Activated naive CD8-positive, alpha-beta T cell treated with anti-CD3 and anti-CD28 coated beads, Interleukin-2, amount 10 ng/mL, durations not matched to agents 7 days and 5 days (primary cell): Measurements from ENCODE around the gene KCNC1. TPM values are rescaled to one million over a fixed set of nuclear protein-coding genes. Genes with fewer than 3 reads are reported as not detected.

ENCODE experiments used
- ATAC-seq: fragments of 150-1000 bp; cut with Tn5 transposase; one replicate; pipeline ENCODE4 v1.10.0; 2021; ENCODE audit warnings: low read depth, moderate library complexity
- POLR2A ChIA-PET: fragments of 350-600 bp; sonication (Branson Sonifier 250); formaldehyde crosslinking; loops from one replicate; lab custom pipeline; 2021; ENCODE audit warnings: antibody characterized with exemption; lab: Charles Lee
- DNase-seq: peaks from one replicate; pipeline ENCODE4 v3.0.0; 2021
- H3K27ac Mint-ChIP-seq: one replicate; pipeline ENCODE4 v1.8.0; 2022; ENCODE audit warnings: mild to moderate bottlenecking, mixed read lengths
- H3K27me3 Mint-ChIP-seq: one replicate; pipeline ENCODE4 v1.8.0; 2022; ENCODE audit warnings: mild to moderate bottlenecking, moderate library complexity, mixed read lengths
- H3K36me3 Mint-ChIP-seq: one replicate; pipeline ENCODE4 v1.8.0; 2021; ENCODE audit warnings: mild to moderate bottlenecking, mixed read lengths
- H3K4me1 Mint-ChIP-seq: one replicate; pipeline ENCODE4 v1.8.0; 2021; ENCODE audit warnings: mixed read lengths
- H3K4me3 Mint-ChIP-seq: one replicate; pipeline ENCODE4 v1.8.0; 2022; ENCODE audit warnings: mild to moderate bottlenecking, moderate library complexity, mixed read lengths
- H3K9me3 Mint-ChIP-seq: one replicate; pipeline ENCODE4 v1.8.0; 2021; ENCODE audit warnings: mixed read lengths
- total RNA-seq, 2 experiments: library from RNA; stranded (reverse); gene quantifications; one replicate each; pipeline ENCODE4 v1.2.3, GENCODE V29; 2021

Gene KCNC1
- total RNA-seq, 2 experiments from 2014 or later = not detected

GRCh38 chr11:17779861-17780594, 45.4 kb downstream of the KCNC1 start:
- ATAC-seq (no peak), DNase-seq (no peak)
- Mint-ChIP-seq H3K9me3 (no peaks in the 10 kb centered on the region), H3K27ac (no peak overlapping the region), H3K36me3 (no peaks in the 10 kb centered on the region), H3K27me3 (no peaks in the 10 kb centered on the region), H3K4me3 (no peak overlapping the region), H3K4me1 (no peaks in the 10 kb centered on the region)
- POLR2A ChIA-PET = no interaction called here

- Mint-ChIP-seq H3K36me3 (no peaks in the 10 kb centered on the region), H3K4me3 (no peak overlapping the region), H3K27me3 (no peaks in the 10 kb centered on the region), H3K4me1 (no peaks in the 10 kb centered on the region), H3K27ac (no peak overlapping the region), H3K9me3 (no peaks in the 10 kb centered on the region)
- ATAC-seq (no peak), DNase-seq (no peak)
- POLR2A ChIA-PET = no interaction called here
Measured at GRCh38 chr11:17780668-17781067, 46.1 kb downstream of the KCNC1 start.

- Mint-ChIP-seq H3K9me3 (no peaks in the 10 kb centered on the region), H3K4me3 (no peak overlapping the region), H3K27me3 (no peaks in the 10 kb centered on the region), H3K36me3 (peaks cover 1% of the 10 kb centered on the region), H3K4me1 (no peaks in the 10 kb centered on the region), H3K27ac (no peak overlapping the region)
- POLR2A ChIA-PET = no interaction called here
- ATAC-seq = no peak
- DNase-seq = no peak
Measured at GRCh38 chr11:17781221-17781620, 46.6 kb downstream of the KCNC1 start.

GRCh38 chr11:17781626-17782025, 47.0 kb downstream of the KCNC1 start:
- ATAC-seq (no peak), DNase-seq (no peak)
- Mint-ChIP-seq H3K27me3 (no peaks in the 10 kb centered on the region), H3K27ac (no peak overlapping the region), H3K9me3 (no peaks in the 10 kb centered on the region), H3K4me3 (no peak overlapping the region), H3K4me1 (no peaks in the 10 kb centered on the region), H3K36me3 (peaks cover 1% of the 10 kb centered on the region)
- POLR2A ChIA-PET = no interaction called here

- DNase-seq (no peak), ATAC-seq (no peak)
- Mint-ChIP-seq H3K36me3 (peaks cover 1% of the 10 kb centered on the region), H3K27me3 (no peaks in the 10 kb centered on the region), H3K4me3 (no peak overlapping the region), H3K4me1 (no peaks in the 10 kb centered on the region), H3K9me3 (no peaks in the 10 kb centered on the region), H3K27ac (no peak overlapping the region)
- POLR2A ChIA-PET = no interaction called here
Measured at GRCh38 chr11:17782145-17782544, 47.6 kb downstream of the KCNC1 start.

GRCh38 chr11:17782603-17783337, 48.2 kb downstream of the KCNC1 start:
- peaks cover 3% of the 10 kb centered on the region for H3K36me3 Mint-ChIP-seq
- no peaks in the 10 kb centered on the region for H3K9me3 Mint-ChIP-seq
- H3K27ac Mint-ChIP-seq = no peak overlapping the region
- no peaks in the 10 kb centered on the region for H3K4me1 Mint-ChIP-seq
- POLR2A ChIA-PET = no interaction called here
- no peak for DNase-seq
- H3K4me3 Mint-ChIP-seq = no peak overlapping the region
- no peak for ATAC-seq
- H3K27me3 Mint-ChIP-seq = no peaks in the 10 kb centered on the region

GRCh38 chr11:17783878-17784277, 49.3 kb downstream of the KCNC1 start:
- Mint-ChIP-seq H3K36me3 (peaks cover 3% of the 10 kb centered on the region), H3K4me3 (no peak overlapping the region)
- ATAC-seq = no peak

GRCh38 chr11:17786824-17787525, 52.4 kb downstream of the KCNC1 start:
- DNase-seq (no peak), ATAC-seq (no peak)
- no peaks in the 10 kb centered on the region for H3K9me3 Mint-ChIP-seq
- no peaks in the 10 kb centered on the region for H3K4me1 Mint-ChIP-seq
- POLR2A ChIA-PET = no interaction called here
- no peak overlapping the region for H3K27ac Mint-ChIP-seq
- peaks cover 3% of the 10 kb centered on the region for H3K36me3 Mint-ChIP-seq
- no peaks in the 10 kb centered on the region for H3K27me3 Mint-ChIP-seq
- H3K4me3 Mint-ChIP-seq = no peak overlapping the region

More at GRCh38 chr11:17783878-17784277, 49.3 kb downstream of the KCNC1 start:
- POLR2A ChIA-PET = no interaction called here
- Mint-ChIP-seq H3K27me3 (no peaks in the 10 kb centered on the region), H3K9me3 (no peaks in the 10 kb centered on the region), H3K27ac (no peak overlapping the region), H3K4me1 (no peaks in the 10 kb centered on the region)
- DNase-seq = no peak

- ATAC-seq (no peak), DNase-seq (no peak)
- H3K4me3 Mint-ChIP-seq = no peak overlapping the region
- H3K9me3 Mint-ChIP-seq = no peaks in the 10 kb centered on the region
- H3K36me3 Mint-ChIP-seq = peaks cover 3% of the 10 kb centered on the region
- POLR2A ChIA-PET = no interaction called here
- H3K27ac Mint-ChIP-seq = no peak overlapping the region
- no peaks in the 10 kb centered on the region for H3K27me3 Mint-ChIP-seq
- H3K4me1 Mint-ChIP-seq = no peaks in the 10 kb centered on the region
Measured at GRCh38 chr11:17788084-17788483, 53.5 kb downstream of the KCNC1 start.

GRCh38 chr11:17790453-17790852, 55.9 kb downstream of the KCNC1 start:
- Mint-ChIP-seq H3K27ac (no peak overlapping the region), H3K4me3 (no peak overlapping the region), H3K27me3 (no peaks in the 10 kb centered on the region), H3K36me3 (peaks cover 3% of the 10 kb centered on the region), H3K4me1 (no peaks in the 10 kb centered on the region), H3K9me3 (no peaks in the 10 kb centered on the region)
- POLR2A ChIA-PET = no interaction called here
- ATAC-seq (no peak), DNase-seq (no peak)

- peaks cover 2% of the 10 kb centered on the region for H3K36me3 Mint-ChIP-seq
- no peak for DNase-seq
- POLR2A ChIA-PET = no interaction called here
- no peak overlapping the region for H3K27ac Mint-ChIP-seq
- no peaks in the 10 kb centered on the region for H3K27me3 Mint-ChIP-seq
- ATAC-seq = no peak
- H3K4me1 Mint-ChIP-seq = no peaks in the 10 kb centered on the region
- no peaks in the 10 kb centered on the region for H3K9me3 Mint-ChIP-seq
- no peak overlapping the region for H3K4me3 Mint-ChIP-seq
Measured at GRCh38 chr11:17791144-17791543, 56.6 kb downstream of the KCNC1 start.

- POLR2A ChIA-PET = no interaction called here
- H3K4me1 Mint-ChIP-seq = no peaks in the 10 kb centered on the region
- no peak overlapping the region for H3K4me3 Mint-ChIP-seq
- no peaks in the 10 kb centered on the region for H3K9me3 Mint-ChIP-seq
- no peak for DNase-seq
- peaks cover 2% of the 10 kb centered on the region for H3K36me3 Mint-ChIP-seq
- no peak overlapping the region for H3K27ac Mint-ChIP-seq
- H3K27me3 Mint-ChIP-seq = no peaks in the 10 kb centered on the region
- no peak for ATAC-seq
Measured at GRCh38 chr11:17792161-17792560, 57.6 kb downstream of the KCNC1 start.

GRCh38 chr11:17793642-17794170, 59.1 kb downstream of the KCNC1 start:
- DNase-seq (no peak), ATAC-seq (no peak)
- no peaks in the 10 kb centered on the region for H3K4me1 Mint-ChIP-seq
- H3K27me3 Mint-ChIP-seq = no peaks in the 10 kb centered on the region
- POLR2A ChIA-PET = no interaction called here
- H3K9me3 Mint-ChIP-seq = no peaks in the 10 kb centered on the region
- H3K36me3 Mint-ChIP-seq = no peaks in the 10 kb centered on the region
- no peak overlapping the region for H3K4me3 Mint-ChIP-seq
- no peak overlapping the region for H3K27ac Mint-ChIP-seq
